ENCODE data around the gene LENEP. TPM values are rescaled to one million over a fixed set of nuclear protein-coding genes. Genes with fewer than 3 reads are reported as not detected.

The LENEP gene
- total RNA-seq, 1 experiment from 2014 or later, result 2.8 TPM

DNA sequence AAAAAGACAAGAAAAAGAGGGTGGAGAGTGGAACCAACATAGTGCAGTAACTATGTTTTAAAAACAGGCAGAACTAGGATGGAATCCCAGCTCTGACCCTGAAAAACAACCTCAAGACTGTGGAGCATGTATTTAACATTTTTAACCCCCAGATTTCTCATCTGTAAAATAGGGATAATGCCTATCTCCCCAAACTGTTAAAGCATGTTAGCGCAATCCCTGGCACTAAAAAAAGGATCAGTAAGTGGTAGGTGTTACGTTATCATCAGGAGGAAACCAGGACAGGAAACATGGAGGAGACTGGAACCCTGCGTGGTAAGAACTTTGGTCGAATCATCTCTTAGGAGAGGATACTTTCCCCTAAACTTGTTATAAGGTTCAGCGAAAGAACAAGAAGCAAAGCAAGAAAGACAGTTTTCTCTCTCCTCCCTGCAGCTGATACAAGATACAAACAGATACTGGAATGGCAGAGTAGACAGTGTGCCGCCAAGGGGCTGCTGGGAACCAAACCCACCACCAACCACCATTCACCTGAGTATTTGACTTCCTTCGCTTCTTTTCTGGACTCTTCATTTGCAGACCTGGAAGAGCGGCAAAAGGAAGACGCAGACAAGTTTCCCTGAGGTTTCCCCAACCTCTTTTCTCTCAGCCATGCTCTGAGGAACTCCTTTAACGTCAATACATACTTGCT, 32.8 kb upstream of the LENEP start:
- no peaks in the 10 kb centered on the region for H3K79me1 ChIP-seq (ENCODE audit: insufficient read depth, low read depth, low read length, poor library complexity, severe bottlenecking)
- no peak overlapping the region for H2BK15ac ChIP-seq (ENCODE audit: low read depth, low read length)
- peaks cover 48 to 54% of the 10 kb centered on the region in 2 experiments for H3K4me1 Mint-ChIP-seq
- no peak overlapping the region for H3K56ac ChIP-seq (ENCODE audit: insufficient read length, low read depth, low read length)
- no peak overlapping the region for H4K5ac ChIP-seq (ENCODE audit: insufficient read length, low read depth, low read length)
- no peak overlapping the region for H3K18ac ChIP-seq (ENCODE audit: insufficient read length, low read depth, low read length)
- peak overlapping the region; percentile 76 for H3K4me2 ChIP-seq (ENCODE audit: insufficient read depth, insufficient read length, low read length)
- peaks cover 10% of the 10 kb centered on the region for H3K23me2 ChIP-seq (ENCODE audit: insufficient read length, low read depth, low read length, poor library complexity, severe bottlenecking)
- no peak overlapping the region for H2AK5ac ChIP-seq (ENCODE audit: insufficient read length, low read length)
- H2AFZ ChIP-seq (ENCODE audit: low read length), result no peak overlapping the region
- peaks cover 2% of the 10 kb centered on the region; the same call in 1 of the 2 replicates for H3K4me1 ChIP-seq (ENCODE audit: insufficient read depth, low read length)
- no peak overlapping the region for H4K8ac ChIP-seq (replicated peaks; ENCODE audit: insufficient read length, low read depth, low read length)
- H4K20me1 ChIP-seq (ENCODE audit: control insufficient read depth, insufficient read depth, insufficient read length), result no peaks in the 10 kb centered on the region
- H3K9me3 Mint-ChIP-seq, result no peaks in the 10 kb centered on the region
- no peak overlapping the region for H2BK12ac ChIP-seq (ENCODE audit: insufficient read length, low read depth, low read length)
- no peak overlapping the region for H3K9ac ChIP-seq (ENCODE audit: extremely low read depth, insufficient read length, low read length)
- no peaks in the 10 kb centered on the region for H3K9me3 ChIP-seq (ENCODE audit: control insufficient read depth, low read depth, low read length)
- H4K91ac ChIP-seq (ENCODE audit: insufficient read length, low read depth, low read length), result no peak overlapping the region
- TF ChIP-seq CTCF (conservative IDR thresholded peaks at IDR 0.05), result no peak
- peak overlapping the region; percentile 83 to 88 (median 84); a peak in 3 of 7 replicates for H3K27ac Mint-ChIP-seq
- DNase-seq, result no peak
- H3T11ph ChIP-seq (ENCODE audit: low read length), result no peak overlapping the region
- no peaks in the 10 kb centered on the region; the same call in 1 of the 2 replicates for H3K79me2 ChIP-seq (ENCODE audit: insufficient read depth, low read length)
- H2BK120ac ChIP-seq (ENCODE audit: low read depth, low read length, poor library complexity, severe bottlenecking), result no peak overlapping the region
- no peak overlapping the region for H3K4ac ChIP-seq (ENCODE audit: low read depth, low read length)
- peak overlapping the region; percentile 82 to 99 for H3K4me3 Mint-ChIP-seq
- H2BK20ac ChIP-seq (ENCODE audit: low read depth, low read length, poor library complexity, severe bottlenecking), result no peak overlapping the region
- H3K23ac ChIP-seq (ENCODE audit: insufficient read length, low read depth, low read length), result no peak overlapping the region
- peaks cover 24 to 60% (median 48%) of the 10 kb centered on the region in 3 experiments; a peak in 6 of 7 replicates for H3K36me3 Mint-ChIP-seq (ENCODE audit: insufficient read depth in 1 of 3, low read depth in 3 of 3)
- H2BK5ac ChIP-seq (ENCODE audit: insufficient read length, low read length), result no peak overlapping the region
- WGBS (ENCODE audit: extremely low coverage, insufficient read length, low lambda C conversion rate), result no CpG with 5 or more reads among the region's 10 CpGs
- no peaks in the 10 kb centered on the region for H3K27me3 Mint-ChIP-seq (ENCODE audit: low read depth)
- no peaks in the 10 kb centered on the region for H3K27me3 ChIP-seq (ENCODE audit: insufficient read depth, low read length)
- no peak overlapping the region for H3K14ac ChIP-seq (ENCODE audit: insufficient read depth, low read length)
- no peak overlapping the region for H3K27ac ChIP-seq (ENCODE audit: insufficient read length, low read depth, low read length)
